K562 (cell line): ENCODE measurements around the gene TSKS. TPM values are rescaled to one million over a fixed set of nuclear protein-coding genes. Genes with fewer than 3 reads are reported as not detected.
A peak's percentile ranks its signal among the peaks of the same experiment; 100 is the strongest.

Experiments used
- ATAC-seq: fragments of 200-7000 bp; cut with Tn5 transposase; 3 replicates; pipeline ENCODE4 v1.9.1; 2020; ENCODE audit warnings: moderate library complexity
- BruUV-seq: library from RNA; stranded (reverse); fragments of 400-500 nt; replicated peaks from 2 replicates; lab custom pipeline; 2021; lab: Mats Ljungman, UMichigan
- CTCF ChIA-PET: fragments of 300-600 bp; formaldehyde crosslinking; extraction: SDS; loops from one replicate; lab custom pipeline; 2021; ENCODE audit warnings: low intra/inter-chr PET ratio; lab: Yijun Ruan, JAX
- POLR2A ChIA-PET: fragments of 300-600, 350-650 bp; sonication (Branson Sonifier 250); formaldehyde crosslinking; extraction: SDS; loops from one replicate; lab custom pipeline; 2021; ENCODE audit warnings: antibody characterized with exemption, inconsistent platforms; lab: Yijun Ruan, JAX
- DNase-seq, 4 experiments: peaks; one replicate each; pipeline versions ENCODE4 v3.0.0 to v3.0.0-alpha.2; 2011 to 2018; ENCODE audit warnings: low spot score in 3 of 4, mixed read lengths in 3 of 4; ENCODE audit errors: extremely low read depth in 1 of 4
- FAIRE-seq: peaks from 2 replicates; lab custom pipeline; 2011; peaks lifted over from hg19 to GRCh38; lab: Jason Lieb, UNC
- H2AFZ ChIP-seq: 2 replicates; pipeline ENCODE4 v1.6.0; 2011; ENCODE audit warnings: low read depth, low read length, control low read depth, inconsistent platforms
- H3K27ac ChIP-seq: fragments of 200-600 bp; 3 replicates; pipeline ENCODE4 v1.8.0; 2011; ENCODE audit warnings: low read depth, mild to moderate bottlenecking, control low read depth, inconsistent platforms, low read length, moderate library complexity, mixed read lengths; ENCODE audit errors: extremely low read depth
- H3K27me3 ChIP-seq, 2 experiments: fragments of 300-600 bp in 1 of 2; 2 replicates in 1 of 2; 3 replicates in 1 of 2; pipeline versions ENCODE4 v1.6.0 to v1.8.0; 2011; ENCODE audit warnings: inconsistent platforms in 2 of 2, low read length in 2 of 2, mild to moderate bottlenecking in 1 of 2, mixed read lengths in 1 of 2, moderate library complexity in 1 of 2; ENCODE audit not compliant: control insufficient read depth in 2 of 2, insufficient read depth in 2 of 2
- H3K36me3 ChIP-seq: fragments of 300-600 bp; 3 replicates; pipeline ENCODE4 v1.8.0; 2011; ENCODE audit warnings: mild to moderate bottlenecking, low read length, inconsistent platforms; ENCODE audit not compliant: control insufficient read depth, insufficient read depth
- H3K4me1 ChIP-seq, 2 experiments: fragments of 200-600 bp in 1 of 2; replicated peaks in 1 of 2; 2 replicates in 1 of 2; 3 replicates in 1 of 2; pipeline versions ENCODE4 v1.5.1 to v1.8.0; 2011; ENCODE audit warnings: inconsistent platforms in 2 of 2, low read length in 2 of 2, mild to moderate bottlenecking in 1 of 2, mixed read lengths in 1 of 2, moderate library complexity in 1 of 2; ENCODE audit not compliant: control insufficient read depth in 2 of 2, insufficient read depth in 2 of 2
- H3K4me2 ChIP-seq: 2 replicates; pipeline ENCODE4 v1.6.1; 2011; ENCODE audit warnings: low read length, control low read depth, inconsistent platforms, mixed read lengths; ENCODE audit not compliant: insufficient read depth
- H3K4me3 ChIP-seq: fragments of 200-600 bp; sonication (generic), shearing (Covaris generic); 2 replicates; pipeline ENCODE4 v1.5.1; 2016; ENCODE audit warnings: control low read depth, inconsistent platforms
- H3K79me2 ChIP-seq: fragments of 200-600 bp; 3 replicates; pipeline ENCODE4 v1.8.0; 2011; ENCODE audit warnings: low read length, inconsistent platforms; ENCODE audit not compliant: control insufficient read depth, insufficient read depth
- H3K9ac ChIP-seq, 2 experiments: 2 replicates each; pipeline versions ENCODE4 v1.6.0 to v1.6.1; 2011; ENCODE audit warnings: low read depth in 2 of 2, low read length in 2 of 2, control low read depth in 1 of 2, inconsistent platforms in 1 of 2, mild to moderate bottlenecking in 1 of 2, mixed read lengths in 1 of 2; ENCODE audit not compliant: insufficient read depth in 1 of 2
- H3K9me1 ChIP-seq: one replicate; pipeline ENCODE4 v1.6.0; 2011; ENCODE audit warnings: inconsistent platforms, mild to moderate bottlenecking, low read length, moderate library complexity; ENCODE audit not compliant: control insufficient read depth, insufficient read depth
- H3K9me3 ChIP-seq: replicated peaks from 2 replicates; pipeline ENCODE4 v1.5.1; 2011; ENCODE audit warnings: low read depth, low read length, inconsistent platforms; ENCODE audit not compliant: control insufficient read depth, insufficient read depth
- H4K20me1 ChIP-seq: replicated peaks from 2 replicates; pipeline ENCODE4 v1.6.1; 2011; ENCODE audit warnings: low read length, inconsistent platforms, mixed read lengths; ENCODE audit not compliant: control insufficient read depth, insufficient read depth
- BACH1 ChIP-seq: fragments of 200-800 bp; sonication (Bioruptor generic); IDR thresholded peaks from 2 replicates; pipeline ENCODE4 v1.6.1; 2016; ENCODE audit warnings: missing genetic modification characterization, missing compliant biosample characterization
- BRCA1 ChIP-seq, 2 experiments: fragments of 450-650 bp in 1 of 2; sonication (generic) in 1 of 2; formaldehyde crosslinking in 1 of 2; IDR thresholded peaks; 2 replicates each; pipeline versions ENCODE4 v1.5.0 to v1.6.1; 2017 to 2020; ENCODE audit warnings: mild to moderate bottlenecking in 1 of 2, missing genetic modification reagents in 1 of 2
- CAMTA2 ChIP-seq: fragments of 250-450 bp; sonication (Bioruptor Pico); conservative IDR thresholded peaks from 2 replicates; pipeline ENCODE4 v1.5.1; 2022
- EP400 ChIP-seq: fragments of 450-650 bp; IDR thresholded peaks from 2 replicates; pipeline ENCODE4 v1.6.1; 2017; ENCODE audit warnings: antibody characterized with exemption, mild to moderate bottlenecking, moderate library complexity
- GABPB1 ChIP-seq: sonication (generic); formaldehyde crosslinking; IDR thresholded peaks from 2 replicates; pipeline ENCODE4 v1.8.0; 2022; ENCODE audit warnings: mild to moderate bottlenecking, missing genetic modification reagents
- POLR3A ChIP-seq: IDR thresholded peaks from 2 replicates; pipeline ENCODE4 v1.6.1; 2011; ENCODE audit warnings: borderline replicate concordance, mild to moderate bottlenecking, moderate library complexity; ENCODE audit not compliant: insufficient read length, insufficient read depth; ENCODE audit errors: extremely low read depth
- SFPQ ChIP-seq: fragments of 200-400 bp; formaldehyde crosslinking; IDR thresholded peaks from 2 replicates; pipeline ENCODE4 v1.6.1; 2017; ENCODE audit warnings: mild to moderate bottlenecking, low read depth, low read length, moderate library complexity
- SMC3 ChIP-seq: conservative IDR thresholded peaks from 2 replicates; pipeline ENCODE4 v1.6.1; 2011; ENCODE audit warnings: low read depth, low read length, improper control_type of control experiment; ENCODE audit not compliant: insufficient read depth
- SRSF9 ChIP-seq: fragments of 200-400 bp; formaldehyde crosslinking; IDR thresholded peaks from 2 replicates; pipeline ENCODE4 v1.6.1; 2017; ENCODE audit warnings: low read depth, low read length, borderline replicate concordance
- TEAD2 ChIP-seq: fragments of 450-650 bp; IDR thresholded peaks from 2 replicates; pipeline ENCODE4 v1.6.1; 2016; ENCODE audit warnings: missing genetic modification characterization, control low read depth, missing compliant biosample characterization
- XRCC5 ChIP-seq: fragments of 200-400 bp; formaldehyde crosslinking; IDR thresholded peaks from 2 replicates; pipeline ENCODE4 v1.6.1; 2017; ENCODE audit warnings: low read depth, mild to moderate bottlenecking, low read length
- ZNF507 ChIP-seq: conservative IDR thresholded peaks from 2 replicates; pipeline ENCODE4 v1.6.1; 2017; ENCODE audit warnings: missing genetic modification characterization, missing compliant biosample characterization
- ZNF766 ChIP-seq: fragments of 200-800 bp; sonication (Bioruptor generic); conservative IDR thresholded peaks from 2 replicates; pipeline ENCODE4 v1.6.1; 2016; ENCODE audit warnings: missing genetic modification characterization, missing compliant biosample characterization
- WGBS: fragments of 100-300 bp; shearing (Covaris generic); methylation state at CpG from one replicate; pipeline ENCODE4 v1.1.6; 2016; ENCODE audit warnings: low coverage, mixed read lengths; ENCODE audit not compliant: insufficient coverage; ENCODE audit errors: missing lambda C conversion rate; 5-methylcytosine and 5-hydroxymethylcytosine counted together
- in situ Hi-C: fragments of 300-500 bp; cut with MboI; formaldehyde crosslinking; loops from 4 replicates; pipeline ENCODE4 v1.15.0; 2018; ENCODE audit warnings: inconsistent platforms, mixed read lengths
- intact Hi-C: fragments of 100-400 bp; cut with micrococcal nuclease; formaldehyde crosslinking; loops from 2 replicates; pipeline ENCODE4 v1.14.2; 2022
- polyA plus RNA-seq, 8 experiments: library from polyadenylated mRNA; depleted of rRNA in 4 of 8; stranded (reverse) in 5 of 8; unstranded in 3 of 8; fragments of >200 nt; fragmentation: Nextera tagmentation in 2 of 8; fragmentation: Illumina TruSeq in 1 of 8; extraction: Ambion mirVana in 2 of 8; extraction: Trizol in 1 of 8; gene quantifications; 2 replicates each; pipeline versions ENCODE4 v1.2.1 to v1.2.3, GENCODE V29; 2011 to 2014; ENCODE audit warnings: inconsistent platforms in 1 of 8, missing spikeins in 1 of 8
- total RNA-seq, 7 experiments: library from RNA; depleted of rRNA in 6 of 7; stranded (reverse); fragments of >200 nt in 6 of 7; fragmentation: Illumina TruSeq in 2 of 7; extraction: Trizol in 2 of 7; gene quantifications; 2 replicates each; pipeline versions ENCODE4 v1.2.1 to v1.2.3, GENCODE V29; 2011 to 2021; ENCODE audit warnings: low replicate concordance in 1 of 7
- TF ChIP-seq, protein P1 (sequence below): fragments of 450-650 bp; formaldehyde crosslinking; IDR thresholded peaks from 2 replicates; pipeline ENCODE4 v1.4.0; 2020; ENCODE audit warnings: mild to moderate bottlenecking, moderate library complexity
- TF ChIP-seq, protein P2 (sequence below): fragments of 450-650 bp; formaldehyde crosslinking; conservative IDR thresholded peaks from 2 replicates; pipeline ENCODE4 v1.4.0; 2022; ENCODE audit warnings: mild to moderate bottlenecking, missing genetic modification characterization
- TF ChIP-seq, protein P3 (sequence below): fragments of 200-800 bp; sonication (Bioruptor generic); IDR thresholded peaks from 2 replicates; pipeline ENCODE4 v1.6.1; 2017; ENCODE audit warnings: missing genetic modification characterization, missing compliant biosample characterization

Gene TSKS
- total and polyA plus RNA-seq, 9 of the 15 experiments (the other 6 are each of a cell fraction or from before 2014, with no cell fraction given): 0.14 to 4.5 (median 0.80) TPM

GRCh38 chr19:49766930-49767299 is 3.8 kb upstream of the TSKS start, which contains the start of gene AP2A1:
TSS of gene AP2A1 (plus strand) at chr19:49767001. CDS start at chr19:49767134, 133 bp downstream.
- DNase-seq (no peak), FAIRE-seq (no peak), ATAC-seq (no peak)
- in situ Hi-C loops (no loop called here), intact Hi-C loops (loop anchor here (1.0 to 5.0 kb wide), 4 partner anchors 40 to 271 kb away; partner anchors contain the start of genes PNKP, PRMT1 and RPS11)
- ChIA-PET CTCF (no interaction called here), POLR2A (interaction anchor here (0.7 to 1.5 kb wide), 2 partner anchors 9 to 89 kb away, joined by 3 to 6 read pairs; no protein-coding TSS in a partner anchor)
- H3K27me3 ChIP-seq: no peaks in the 10 kb centered on the region
- peaks cover 31% of the 10 kb centered on the region for H3K36me3 ChIP-seq
- no peaks in the 10 kb centered on the region for H3K9me3 ChIP-seq
- peak within 1 kb of the TSS; percentile 92 for H3K27ac ChIP-seq
- no peaks in the 10 kb centered on the region for H3K9me1 ChIP-seq
- H3K4me1 ChIP-seq: peaks cover 36 to 50% of the 10 kb centered on the region in 2 experiments
- peaks cover 50% of the 10 kb centered on the region for H3K79me2 ChIP-seq
- no TSS peak for BruUV-seq
- peak within 1 kb of the TSS; percentile 90 to 95 for H3K9ac ChIP-seq
- WGBS: 1% methylated on average over 15 of the region's 38 CpGs
- peak within 1 kb of the TSS; percentile 89 for H2AFZ ChIP-seq
- no peaks in the 10 kb centered on the region for H4K20me1 ChIP-seq
- H3K4me2 ChIP-seq: peak within 1 kb of the TSS; percentile 93
- peak within 1 kb of the TSS; percentile 98 for H3K4me3 ChIP-seq
- TF ChIP-seq ZNF507 (tag): no peak
- TF ChIP-seq SRSF9: no peak
- TF ChIP-seq EP400: peak; percentile 18; the same call in 1 of the 2 replicates
- TF ChIP-seq, protein P1, sequence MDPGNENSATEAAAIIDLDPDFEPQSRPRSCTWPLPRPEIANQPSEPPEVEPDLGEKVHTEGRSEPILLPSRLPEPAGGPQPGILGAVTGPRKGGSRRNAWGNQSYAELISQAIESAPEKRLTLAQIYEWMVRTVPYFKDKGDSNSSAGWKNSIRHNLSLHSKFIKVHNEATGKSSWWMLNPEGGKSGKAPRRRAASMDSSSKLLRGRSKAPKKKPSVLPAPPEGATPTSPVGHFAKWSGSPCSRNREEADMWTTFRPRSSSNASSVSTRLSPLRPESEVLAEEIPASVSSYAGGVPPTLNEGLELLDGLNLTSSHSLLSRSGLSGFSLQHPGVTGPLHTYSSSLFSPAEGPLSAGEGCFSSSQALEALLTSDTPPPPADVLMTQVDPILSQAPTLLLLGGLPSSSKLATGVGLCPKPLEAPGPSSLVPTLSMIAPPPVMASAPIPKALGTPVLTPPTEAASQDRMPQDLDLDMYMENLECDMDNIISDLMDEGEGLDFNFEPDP (CRISPR knock-in tag): no peak
- 0 out of 2 replicates have a peak, but pooled peaks have one; percentile 5 for TF ChIP-seq GABPB1 (CRISPR knock-in tag)
- TF ChIP-seq BRCA1 (IDR thresholded peaks at IDR 0.05): no peak
- no peak for TF ChIP-seq BRCA1 (CRISPR knock-in tag; IDR thresholded peaks at IDR 0.05)
- TF ChIP-seq SFPQ: no peak
- TF ChIP-seq CAMTA2 (CRISPR knock-in tag): no peak
- TF ChIP-seq, protein P2, sequence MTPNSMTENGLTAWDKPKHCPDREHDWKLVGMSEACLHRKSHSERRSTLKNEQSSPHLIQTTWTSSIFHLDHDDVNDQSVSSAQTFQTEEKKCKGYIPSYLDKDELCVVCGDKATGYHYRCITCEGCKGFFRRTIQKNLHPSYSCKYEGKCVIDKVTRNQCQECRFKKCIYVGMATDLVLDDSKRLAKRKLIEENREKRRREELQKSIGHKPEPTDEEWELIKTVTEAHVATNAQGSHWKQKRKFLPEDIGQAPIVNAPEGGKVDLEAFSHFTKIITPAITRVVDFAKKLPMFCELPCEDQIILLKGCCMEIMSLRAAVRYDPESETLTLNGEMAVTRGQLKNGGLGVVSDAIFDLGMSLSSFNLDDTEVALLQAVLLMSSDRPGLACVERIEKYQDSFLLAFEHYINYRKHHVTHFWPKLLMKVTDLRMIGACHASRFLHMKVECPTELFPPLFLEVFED (CRISPR knock-in tag): no peak
- TF ChIP-seq, protein P3, sequence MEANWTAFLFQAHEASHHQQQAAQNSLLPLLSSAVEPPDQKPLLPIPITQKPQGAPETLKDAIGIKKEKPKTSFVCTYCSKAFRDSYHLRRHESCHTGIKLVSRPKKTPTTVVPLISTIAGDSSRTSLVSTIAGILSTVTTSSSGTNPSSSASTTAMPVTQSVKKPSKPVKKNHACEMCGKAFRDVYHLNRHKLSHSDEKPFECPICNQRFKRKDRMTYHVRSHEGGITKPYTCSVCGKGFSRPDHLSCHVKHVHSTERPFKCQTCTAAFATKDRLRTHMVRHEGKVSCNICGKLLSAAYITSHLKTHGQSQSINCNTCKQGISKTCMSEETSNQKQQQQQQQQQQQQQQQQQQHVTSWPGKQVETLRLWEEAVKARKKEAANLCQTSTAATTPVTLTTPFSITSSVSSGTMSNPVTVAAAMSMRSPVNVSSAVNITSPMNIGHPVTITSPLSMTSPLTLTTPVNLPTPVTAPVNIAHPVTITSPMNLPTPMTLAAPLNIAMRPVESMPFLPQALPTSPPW (CRISPR knock-in tag): peak; percentile 96
- no peak for TF ChIP-seq XRCC5
- no peak for TF ChIP-seq ZNF766 (CRISPR knock-in tag)
- no peak for TF ChIP-seq BACH1 (tag)
- TF ChIP-seq TEAD2: no peak
- TF ChIP-seq SMC3: no peak
- no peak for TF ChIP-seq POLR3A
